ENCODE measurements around the gene GNA15.
"Not testable (repeated sequence)": the region's sequence is repeated elsewhere in the genome, so short reads cannot be mapped to it uniquely, and the experiment has no call there.

GNA15 gene

GRCh38 chr19:3151563-3152418 is 16.0 kb downstream of the GNA15 start:
- no peak for DNase-seq

GRCh38 chr19:3152419-3152780 is 16.6 kb downstream of the GNA15 start:
- no peak for DNase-seq

GRCh38 chr19:3153286-3154230 is 17.7 kb downstream of the GNA15 start:
- DNase-seq, result no peak

GRCh38 chr19:3154447-3154846 is 18.6 kb downstream of the GNA15 start:
- DNase-seq, result not testable (repeated sequence)

GRCh38 chr19:3154957-3155736 is 19.3 kb downstream of the GNA15 start:
- peak; percentile 35 for DNase-seq

- no peak for DNase-seq
Measured at GRCh38 chr19:3157096-3157845, 21.4 kb downstream of the GNA15 start.

GRCh38 chr19:3159565-3159964 is 23.7 kb downstream of the GNA15 start:
- no peak for DNase-seq

GRCh38 chr19:3160219-3160618 is 24.4 kb downstream of the GNA15 start:
- DNase-seq, result no peak

GRCh38 chr19:3161453-3161852 is 25.6 kb downstream of the GNA15 start:
- DNase-seq, result no peak

- no peak for DNase-seq
Measured at GRCh38 chr19:3162418-3163229, 26.8 kb downstream of the GNA15 start.

GRCh38 chr19:3163230-3163886 is 27.5 kb downstream of the GNA15 start:
- peak; percentile 58 for DNase-seq

GRCh38 chr19:3163943-3164342 is 28.1 kb downstream of the GNA15 start:
- DNase-seq, result no peak

GRCh38 chr19:3167533-3168272 is 31.9 kb downstream of the GNA15 start:
- no peak for DNase-seq

GRCh38 chr19:3171894-3172672 is 36.2 kb downstream of the GNA15 start:
- DNase-seq, result no peak

GRCh38 chr19:3172673-3173000 is 36.8 kb downstream of the GNA15 start:
- DNase-seq, result not testable (repeated sequence)

- DNase-seq, result no peak
Measured at GRCh38 chr19:3175781-3176714, 40.2 kb downstream of the GNA15 start.

- peak; percentile 19 for DNase-seq
Measured at GRCh38 chr19:3176715-3177501, 41.1 kb downstream of the GNA15 start.

Measured in right hindlimb (tissue), 1 donor.